H1 (cell line): ENCODE data around the gene PDZRN3. TPM values are rescaled to one million over a fixed set of nuclear protein-coding genes. Genes with fewer than 3 reads are reported as not detected.

Experiments
- CTCF ChIA-PET: fragments of 300-600 bp; sonication (Branson Sonifier 250); formaldehyde crosslinking; loops from one replicate; lab custom pipeline; 2021; ENCODE audit not compliant: partially characterized antibody; lab: Charles Lee
- POLR2A ChIA-PET: fragments of 300-600 bp; sonication (Branson Sonifier 250); formaldehyde crosslinking; loops from one replicate; lab custom pipeline; 2021; ENCODE audit warnings: inconsistent platforms; ENCODE audit not compliant: partially characterized antibody; lab: Charles Lee
- DNase-seq, 2 experiments: peaks; one replicate each; pipeline versions ENCODE4 v3.0.0 to v3.0.0-alpha.2; 2010 to 2022; ENCODE audit warnings: low spot score in 2 of 2, low read depth in 1 of 2, mixed read lengths in 1 of 2
- FAIRE-seq: peaks from 2 replicates; lab custom pipeline; 2011; peaks lifted over from hg19 to GRCh38; lab: Jason Lieb, UNC
- H2AFZ ChIP-seq: 2 replicates; pipeline ENCODE4 v1.8.1; 2012; ENCODE audit warnings: low read length, inconsistent platforms
- H2AK5ac ChIP-seq: 2 replicates; pipeline ENCODE4 v1.6.1; 2013; ENCODE audit warnings: low read depth, low read length
- H2BK120ac ChIP-seq: replicated peaks from 2 replicates; pipeline ENCODE3; 2013; ENCODE audit warnings: low read depth, low read length, inconsistent platforms
- H2BK12ac ChIP-seq: 2 replicates; pipeline ENCODE4 v1.6.1; 2013; ENCODE audit warnings: low read depth, low read length
- H2BK15ac ChIP-seq: 2 replicates; pipeline ENCODE4 v1.6.1; 2013; ENCODE audit warnings: low read length
- H2BK20ac ChIP-seq: 2 replicates; pipeline ENCODE4 v1.6.1; 2013; ENCODE audit warnings: low read length
- H2BK5ac ChIP-seq: 2 replicates; pipeline ENCODE4 v1.6.1; 2013; ENCODE audit warnings: low read depth, low read length
- H3K14ac ChIP-seq: 2 replicates; pipeline ENCODE4 v1.6.1; 2013; ENCODE audit warnings: inconsistent platforms; ENCODE audit not compliant: insufficient read length
- H3K18ac ChIP-seq: 2 replicates; pipeline ENCODE4 v1.6.1; 2013; ENCODE audit warnings: low read length; ENCODE audit errors: extremely low read depth
- H3K23ac ChIP-seq: 2 replicates; pipeline ENCODE4 v1.6.1; 2013; ENCODE audit warnings: inconsistent platforms; ENCODE audit not compliant: insufficient read length
- H3K23me2 ChIP-seq: 2 replicates; pipeline ENCODE4 v1.6.1; 2013; ENCODE audit warnings: low read depth, low read length
- H3K27ac ChIP-seq: 2 replicates; pipeline ENCODE4 v1.6.1; 2011; ENCODE audit warnings: low read depth, low read length, inconsistent platforms
- H3K27me3 ChIP-seq, 4 experiments: replicated peaks in 1 of 4; 1 replicate in 1 of 4; 2 replicates in 3 of 4; pipeline versions ENCODE4 v1.6.1 to v1.8.1; 2011 to 2013; ENCODE audit warnings: low read length in 3 of 4, mild to moderate bottlenecking in 3 of 4, inconsistent platforms in 2 of 4, mixed read lengths in 2 of 4, moderate library complexity in 1 of 4; ENCODE audit not compliant: control insufficient read depth in 3 of 4, insufficient read depth in 3 of 4; ENCODE audit errors: extremely low read depth in 1 of 4
- H3K36me3 ChIP-seq, 4 experiments: 2 replicates each; pipeline versions ENCODE4 v1.6.1 to v1.8.1; 2011 to 2013; ENCODE audit warnings: mild to moderate bottlenecking in 4 of 4, low read length in 3 of 4, moderate library complexity in 2 of 4, control low read depth in 1 of 4, inconsistent platforms in 1 of 4; ENCODE audit not compliant: insufficient read depth in 4 of 4, control insufficient read depth in 2 of 4
- H3K4ac ChIP-seq: replicated peaks from 2 replicates; pipeline ENCODE3; 2013; ENCODE audit warnings: low read length, low read depth, mixed read lengths, inconsistent platforms; ENCODE audit not compliant: insufficient read length
- H3K4me1 ChIP-seq, 4 experiments: replicated peaks in 1 of 4; 1 replicate in 1 of 4; 2 replicates in 3 of 4; pipeline versions ENCODE4 v1.6.1 to v1.8.1; 2011 to 2013; ENCODE audit warnings: low read length in 3 of 4, inconsistent platforms in 2 of 4, mixed read lengths in 1 of 4; ENCODE audit not compliant: insufficient read depth in 4 of 4, control insufficient read depth in 3 of 4
- H3K4me2 ChIP-seq, 2 experiments: 2 replicates each; pipeline versions ENCODE4 v1.6.1 to v1.8.1; 2011 to 2013; ENCODE audit warnings: low read depth in 2 of 2, low read length in 2 of 2, control low read depth in 1 of 2, inconsistent platforms in 1 of 2, mild to moderate bottlenecking in 1 of 2; ENCODE audit not compliant: insufficient read depth in 1 of 2
- H3K4me3 ChIP-seq, 4 experiments: fragments of 200-600, 300-600 bp in 1 of 4; sonication (generic), shearing (Covaris generic), sonication (Bioruptor Twin) in 1 of 4; 2 replicates each; pipeline versions ENCODE4 v1.5.1 to v1.8.1; 2011 to 2016; ENCODE audit warnings: low read length in 4 of 4, low read depth in 3 of 4, control low read depth in 2 of 4, inconsistent platforms in 2 of 4, mild to moderate bottlenecking in 2 of 4, mixed read lengths in 1 of 4, moderate library complexity in 1 of 4; ENCODE audit not compliant: insufficient read depth in 2 of 4; ENCODE audit errors: extremely low read depth in 1 of 4
- H3K56ac ChIP-seq: replicated peaks from 2 replicates; pipeline ENCODE3; 2013; ENCODE audit warnings: low read depth, mild to moderate bottlenecking, mixed read lengths, low read length, inconsistent platforms; ENCODE audit not compliant: insufficient read length
- H3K79me1 ChIP-seq: 2 replicates; pipeline ENCODE4 v1.6.1; 2013; ENCODE audit warnings: low read depth, low read length, control low read depth
- H3K79me2 ChIP-seq, 2 experiments: 2 replicates each; pipeline versions ENCODE4 v1.6.1 to v1.8.1; 2012 to 2013; ENCODE audit warnings: low read length in 2 of 2, mild to moderate bottlenecking in 2 of 2, inconsistent platforms in 1 of 2; ENCODE audit not compliant: insufficient read depth in 2 of 2, control insufficient read depth in 1 of 2
- H3K9ac ChIP-seq, 4 experiments: replicated peaks in 1 of 4; 1 replicate in 1 of 4; 2 replicates in 3 of 4; pipeline versions ENCODE4 v1.6.1 to v1.8.1; 2011 to 2013; ENCODE audit warnings: low read depth in 3 of 4, low read length in 3 of 4, control low read depth in 2 of 4, mild to moderate bottlenecking in 2 of 4, moderate library complexity in 2 of 4, inconsistent platforms in 1 of 4; ENCODE audit errors: extremely low read depth in 1 of 4
- H3K9me3 ChIP-seq, 2 experiments: 2 replicates each; pipeline versions ENCODE4 v1.6.1 to v1.8.1; 2012 to 2013; ENCODE audit warnings: mild to moderate bottlenecking in 2 of 2, moderate library complexity in 2 of 2, control low read depth in 1 of 2, inconsistent platforms in 1 of 2, low read depth in 1 of 2, low read length in 1 of 2, mixed read lengths in 1 of 2; ENCODE audit not compliant: insufficient read depth in 2 of 2
- H4K20me1 ChIP-seq, 2 experiments: replicated peaks in 1 of 2; 2 replicates each; pipeline versions ENCODE3 to v1.8.1; 2011 to 2013; ENCODE audit warnings: inconsistent platforms in 2 of 2, low read length in 2 of 2, mild to moderate bottlenecking in 1 of 2; ENCODE audit not compliant: insufficient read depth in 2 of 2, control insufficient read depth in 1 of 2
- H4K5ac ChIP-seq: 2 replicates; pipeline ENCODE4 v1.6.1; 2013; ENCODE audit warnings: low read length, low read depth, mixed read lengths, inconsistent platforms; ENCODE audit not compliant: insufficient read length
- H4K8ac ChIP-seq: 2 replicates; pipeline ENCODE4 v1.8.0; 2013; ENCODE audit warnings: mild to moderate bottlenecking, moderate library complexity, low read length, inconsistent platforms; ENCODE audit not compliant: insufficient read depth; ENCODE audit errors: extremely low read depth
- H4K91ac ChIP-seq: replicated peaks from 2 replicates; pipeline ENCODE3; 2013; ENCODE audit warnings: low read length, mixed read lengths, inconsistent platforms; ENCODE audit not compliant: insufficient read length
- BRCA1 ChIP-seq: IDR thresholded peaks from 2 replicates; pipeline ENCODE4 v1.6.1; 2012; ENCODE audit warnings: low read depth, low read length, improper control_type of control experiment
- CBX8 ChIP-seq: fragments of 300-800, 300-1000 bp; sonication (generic); IDR thresholded peaks from 2 replicates; pipeline ENCODE4 v1.7.1; 2016; ENCODE audit warnings: low read depth, low read length, borderline replicate concordance
- CTBP2 ChIP-seq: IDR thresholded peaks from 2 replicates; pipeline ENCODE4 v1.7.0; 2011; ENCODE audit warnings: borderline replicate concordance, mild to moderate bottlenecking, moderate library complexity, mixed read lengths, low read length; ENCODE audit not compliant: insufficient read depth, insufficient read length
- KDM4A ChIP-seq: IDR thresholded peaks from one replicate; pipeline ENCODE4 v1.7.1; 2012; ENCODE audit warnings: low read depth, mild to moderate bottlenecking, moderate library complexity, low read length, inconsistent platforms; ENCODE audit not compliant: severe bottlenecking
- POU5F1 ChIP-seq: IDR thresholded peaks from 2 replicates; pipeline ENCODE4 v1.6.1; 2011; ENCODE audit warnings: low read depth, mild to moderate bottlenecking, low read length, moderate library complexity
- RAD21 ChIP-seq, 2 experiments: IDR thresholded peaks in 1 of 2; conservative IDR thresholded peaks in 1 of 2; 2 replicates each; pipeline ENCODE4 v1.6.1; 2011; ENCODE audit warnings: low read depth in 2 of 2, low read length in 2 of 2, improper control_type of control experiment in 1 of 2, inconsistent platforms in 1 of 2, mild to moderate bottlenecking in 1 of 2, moderate library complexity in 1 of 2
- RBBP5 ChIP-seq: IDR thresholded peaks from 2 replicates; pipeline ENCODE4 v1.7.1; 2012; ENCODE audit warnings: low read depth, mild to moderate bottlenecking, inconsistent platforms, low read length, moderate library complexity, borderline replicate concordance
- RFX5 ChIP-seq: IDR thresholded peaks from 2 replicates; pipeline ENCODE4 v1.6.1; 2011; ENCODE audit warnings: low read depth, low read length, improper control_type of control experiment, borderline replicate concordance
- SIN3A ChIP-seq, 2 experiments: IDR thresholded peaks in 1 of 2; conservative IDR thresholded peaks in 1 of 2; 2 replicates each; pipeline ENCODE4 v1.6.1; 2011 to 2012; ENCODE audit warnings: low read length in 2 of 2, improper control_type of control experiment in 1 of 2, low read depth in 1 of 2, mild to moderate bottlenecking in 1 of 2
- WGBS, 2 experiments: shearing (Covaris generic) in 1 of 2; methylation state at CpG; one replicate each; pipeline versions ENCODE4 v1.1.6 to v1.1.7; 2013 to 2015; ENCODE audit warnings: low lambda C conversion rate in 2 of 2, mixed read lengths in 2 of 2, inconsistent platforms in 1 of 2, low coverage in 1 of 2, missing lambda C conversion rate in 1 of 2; ENCODE audit not compliant: insufficient replicate concordance in 2 of 2, insufficient coverage in 1 of 2, insufficient read length in 1 of 2; ENCODE audit errors: extremely low coverage in 1 of 2, missing lambda C conversion rate in 1 of 2; 5-methylcytosine and 5-hydroxymethylcytosine counted together
- polyA plus RNA-seq, 7 experiments: library from polyadenylated mRNA; depleted of rRNA in 3 of 7; stranded (reverse) in 5 of 7; unstranded in 2 of 7; fragments of >200 nt in 5 of 7; fragments of 200-250 nt in 2 of 7; gene quantifications; 1 replicate in 5 of 7; 2 replicates in 1 of 7; 4 replicates in 1 of 7; pipeline versions ENCODE4 v1.2.1 to v1.2.3, GENCODE V29; 2011 to 2013; ENCODE audit warnings: missing spikeins in 2 of 7, mixed read lengths in 2 of 7
- total RNA-seq: library from RNA; stranded (reverse); fragmentation: NEBNext Ultra II Directional; extraction: Animal tissue kit (Norgen Biotek cat#: 25700); gene quantifications from 2 replicates; pipeline ENCODE4 v1.2.1, GENCODE V29; 2021
- TF ChIP-seq, protein P1 (sequence below): IDR thresholded peaks from 2 replicates; pipeline ENCODE4 v1.6.1; 2011; ENCODE audit warnings: low read depth, mild to moderate bottlenecking, low read length; ENCODE audit not compliant: insufficient read depth

Gene PDZRN3
- total and polyA plus RNA-seq, 2 of the 8 experiments (the other 6 are each of a cell fraction or from before 2014, with no cell fraction given): 4.2 to 20.5 TPM

DNA sequence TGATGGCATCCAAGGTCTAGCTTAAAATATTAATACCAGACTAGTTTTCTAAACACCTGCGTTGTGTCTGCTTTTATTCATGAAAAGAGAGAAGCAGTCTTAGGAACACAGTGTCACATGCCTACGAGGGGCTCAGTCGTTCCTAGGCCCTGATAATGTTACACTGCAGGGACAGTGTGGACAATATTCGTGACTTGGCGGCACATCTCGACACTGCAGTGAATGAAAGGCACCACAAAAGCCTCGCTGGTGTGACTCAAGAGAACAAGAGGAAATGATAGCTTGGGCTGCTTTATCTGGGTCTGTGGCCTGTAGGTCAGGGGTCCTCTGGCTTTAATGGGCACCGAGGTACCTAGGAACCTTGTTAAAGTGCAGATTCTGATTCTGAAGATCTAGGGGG, 226.7 kb downstream of the PDZRN3 start:
- no peak overlapping the region for H2BK120ac ChIP-seq
- no peaks in the 10 kb centered on the region for H3K79me2 ChIP-seq
- 92% methylated on average over 8 of the region's 8 CpGs; no CpG with 5 or more reads in 1 of the 2 experiments for WGBS, 2 experiments
- no peak overlapping the region for H3K56ac ChIP-seq
- no peak overlapping the region for H3K4me3 ChIP-seq
- H2BK15ac ChIP-seq: no peak overlapping the region
- no peaks in the 10 kb centered on the region for H3K79me1 ChIP-seq
- no peaks in the 10 kb centered on the region for H3K9me3 ChIP-seq
- no peak overlapping the region for H4K91ac ChIP-seq
- no peak overlapping the region for H2BK5ac ChIP-seq
- no peak overlapping the region for H3K27ac ChIP-seq
- H3K23me2 ChIP-seq: no peaks in the 10 kb centered on the region
- peaks cover 0 to 3% (median 1%) of the 10 kb centered on the region in 4 experiments; a peak in 3 of 8 replicates for H3K36me3 ChIP-seq
- H3K27me3 ChIP-seq: no peaks in the 10 kb centered on the region
- H2AK5ac ChIP-seq: no peak overlapping the region
- no peak for TF ChIP-seq KDM4A
- TF ChIP-seq CBX8: no peak
- TF ChIP-seq SIN3A (conservative IDR thresholded peaks at IDR 0.05 in 1 of 2, IDR thresholded peaks at IDR 0.05 in 1 of 2; ENCODE audit: low read depth in 1 of 2, low read length in 2 of 2): no peak
- TF ChIP-seq CTBP2: no peak
- TF ChIP-seq, protein P1, sequence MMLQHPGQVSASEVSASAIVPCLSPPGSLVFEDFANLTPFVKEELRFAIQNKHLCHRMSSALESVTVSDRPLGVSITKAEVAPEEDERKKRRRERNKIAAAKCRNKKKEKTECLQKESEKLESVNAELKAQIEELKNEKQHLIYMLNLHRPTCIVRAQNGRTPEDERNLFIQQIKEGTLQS: no peak
- TF ChIP-seq POU5F1: no peak
- no peak for TF ChIP-seq RBBP5
- TF ChIP-seq RAD21 (IDR thresholded peaks at IDR 0.05 in 1 of 2, conservative IDR thresholded peaks at IDR 0.05 in 1 of 2; ENCODE audit: low read depth in 2 of 2, low read length in 2 of 2): no peak
- no peak for TF ChIP-seq BRCA1
- no peak for TF ChIP-seq RFX5
- no peak overlapping the region for H3K9ac ChIP-seq
- no peak overlapping the region for H3K4ac ChIP-seq
- H3K4me1 ChIP-seq: no peaks in the 10 kb centered on the region
- H4K5ac ChIP-seq: no peak overlapping the region
- FAIRE-seq (no peak), DNase-seq (no peak)
- H2BK12ac ChIP-seq: no peak overlapping the region
- H4K20me1 ChIP-seq: no peaks in the 10 kb centered on the region
- no peak overlapping the region for H3K14ac ChIP-seq
- ChIA-PET POLR2A (no interaction called here), CTCF (no interaction called here)
- H3K4me2 ChIP-seq: no peak overlapping the region
- no peak overlapping the region for H2BK20ac ChIP-seq
- H3K23ac ChIP-seq: no peak overlapping the region
- no peak overlapping the region for H2AFZ ChIP-seq
- no peak overlapping the region for H3K18ac ChIP-seq
- no peak overlapping the region for H4K8ac ChIP-seq
